Suprapubic skin (tissue), 4 donors: ENCODE data around the gene MET. TPM values are rescaled to one million over a fixed set of nuclear protein-coding genes. Genes with fewer than 3 reads are reported as not detected.

Experiments used
- DNase-seq, 2 donors: peaks; one replicate each; pipeline ENCODE4 v3.0.0-alpha.2; 2019; ENCODE audit warnings: low spot score in 2 of 2
- H3K27ac ChIP-seq: fragments of 200-600 bp; sonication (generic); one replicate; pipeline ENCODE4 v1.5.1; 2019
- H3K27me3 ChIP-seq: fragments of 200-600 bp; sonication (generic); one replicate; pipeline ENCODE4 v1.5.1; 2019
- H3K36me3 ChIP-seq: fragments of 200-600 bp; sonication (generic); one replicate; pipeline ENCODE4 v1.5.1; 2019
- H3K4me1 ChIP-seq: fragments of 200-600 bp; sonication (generic); one replicate; pipeline ENCODE4 v1.5.1; 2019
- H3K4me3 ChIP-seq: fragments of 200-600 bp; sonication (generic); one replicate; pipeline ENCODE4 v1.5.1; 2019; ENCODE audit warnings: mild to moderate bottlenecking
- H3K9me3 ChIP-seq: fragments of 200-600 bp; sonication (generic); one replicate; pipeline ENCODE4 v1.5.1; 2019
- CTCF ChIP-seq, 2 donors: fragments of 200-600 bp in 1 of 2; fragments of 450-650 bp in 1 of 2; sonication (generic) in 1 of 2; IDR thresholded peaks; one replicate each; pipeline ENCODE4 v1.5.1; 2016 to 2019; ENCODE audit warnings: antibody characterized with exemption in 2 of 2, mild to moderate bottlenecking in 1 of 2, moderate library complexity in 1 of 2
- EP300 ChIP-seq: sonication (generic); formaldehyde crosslinking; IDR thresholded peaks from one replicate; pipeline ENCODE4 v1.6.1; 2017; ENCODE audit warnings: antibody characterized with exemption
- POLR2A ChIP-seq, 2 donors: fragments of 450-650 bp; IDR thresholded peaks; one replicate each; pipeline ENCODE4 v1.6.1; 2017; ENCODE audit warnings: antibody characterized with exemption in 2 of 2, mild to moderate bottlenecking in 2 of 2, moderate library complexity in 2 of 2
- POLR2AphosphoS5 ChIP-seq, 3 donors: sonication (generic); formaldehyde crosslinking; IDR thresholded peaks; one replicate each; pipeline ENCODE4 v1.6.1; 2017; ENCODE audit warnings: antibody characterized with exemption in 3 of 3
- WGBS: methylation state at CpG from one replicate; pipeline ENCODE4 v1.1.5; 2018; 5-methylcytosine and 5-hydroxymethylcytosine counted together
- total RNA-seq, 4 donors: library from RNA; depleted of rRNA; stranded (reverse); fragments of >200 nt; gene quantifications; one replicate each; pipeline ENCODE4 v1.1.0, GENCODE V29; 2016

Gene MET
- total RNA-seq, 4 donors from 2014 or later: 22.8 to 41.2 (median 32.0) TPM

GRCh38 chr7:116683786-116684185 lies 11.8 kb downstream of the MET start:
- H3K27ac ChIP-seq: no peak overlapping the region
- peaks cover 21% of the 10 kb centered on the region for H3K4me1 ChIP-seq
- H3K4me3 ChIP-seq: no peak overlapping the region
- DNase-seq: no peak
- TF ChIP-seq POLR2A (IDR thresholded peaks at IDR 0.05): no peak
- WGBS: 82% methylated on average over 4 of the region's 4 CpGs
- H3K27me3 ChIP-seq: no peaks in the 10 kb centered on the region
- H3K9me3 ChIP-seq: no peaks in the 10 kb centered on the region
- H3K36me3 ChIP-seq: no peaks in the 10 kb centered on the region

GRCh38 chr7:116686033-116686432 lies 14.0 kb downstream of the MET start:
- no peaks in the 10 kb centered on the region for H3K9me3 ChIP-seq
- no peaks in the 10 kb centered on the region for H3K27me3 ChIP-seq
- H3K4me1 ChIP-seq: peaks cover 10% of the 10 kb centered on the region
- no peak overlapping the region for H3K4me3 ChIP-seq
- no peaks in the 10 kb centered on the region for H3K36me3 ChIP-seq
- TF ChIP-seq CTCF (IDR thresholded peaks at IDR 0.05) (no peak), POLR2A (IDR thresholded peaks at IDR 0.05) (no peak), EP300 (no peak), POLR2AphosphoS5 (IDR thresholded peaks at IDR 0.05) (no peak)
- DNase-seq: no peak
- no peak overlapping the region for H3K27ac ChIP-seq
- WGBS: 82% methylated on average over 3 of the region's 3 CpGs

- Histone ChIP-seq H3K4me1 (peaks cover 10% of the 10 kb centered on the region), H3K27me3 (no peaks in the 10 kb centered on the region), H3K4me3 (no peak overlapping the region), H3K27ac (no peak overlapping the region), H3K36me3 (no peaks in the 10 kb centered on the region), H3K9me3 (no peaks in the 10 kb centered on the region)
- no peak for TF ChIP-seq EP300
- TF ChIP-seq POLR2A (IDR thresholded peaks at IDR 0.05): no peak
- TF ChIP-seq CTCF (IDR thresholded peaks at IDR 0.05): no peak
- TF ChIP-seq POLR2AphosphoS5 (IDR thresholded peaks at IDR 0.05): no peak
- DNase-seq: no peak
- 85% methylated on average over 7 of the region's 7 CpGs for WGBS
Measured at GRCh38 chr7:116686812-116687419, 14.9 kb downstream of the MET start.

- H3K27me3 ChIP-seq: no peaks in the 10 kb centered on the region
- H3K27ac ChIP-seq: no peak overlapping the region
- peaks cover 10% of the 10 kb centered on the region for H3K4me1 ChIP-seq
- DNase-seq: no peak
- H3K36me3 ChIP-seq: no peaks in the 10 kb centered on the region
- 21% methylated on average over 7 of the region's 7 CpGs for WGBS
- no peaks in the 10 kb centered on the region for H3K9me3 ChIP-seq
- no peak for TF ChIP-seq EP300
- no peak for TF ChIP-seq CTCF (IDR thresholded peaks at IDR 0.05)
- TF ChIP-seq POLR2A (IDR thresholded peaks at IDR 0.05): no peak
- TF ChIP-seq POLR2AphosphoS5 (IDR thresholded peaks at IDR 0.05): no peak
- H3K4me3 ChIP-seq: no peak overlapping the region
Measured at GRCh38 chr7:116687801-116688201, 15.8 kb downstream of the MET start.

- peaks cover 10% of the 10 kb centered on the region for H3K4me1 ChIP-seq
- 61% methylated on average over 4 of the region's 4 CpGs for WGBS
- no peak for DNase-seq
Measured at GRCh38 chr7:116689790-116690259, 17.8 kb downstream of the MET start.

More at GRCh38 chr7:116689790-116690259, 17.8 kb downstream of the MET start:
- Histone ChIP-seq H3K4me3 (no peak overlapping the region), H3K27me3 (no peaks in the 10 kb centered on the region), H3K27ac (no peak overlapping the region), H3K9me3 (no peaks in the 10 kb centered on the region), H3K36me3 (no peaks in the 10 kb centered on the region)
- TF ChIP-seq POLR2AphosphoS5 (IDR thresholded peaks at IDR 0.05) (no peak), EP300 (no peak), CTCF (IDR thresholded peaks at IDR 0.05) (no peak), POLR2A (IDR thresholded peaks at IDR 0.05) (no peak)
